B cell (primary cell): Measurements from ENCODE around the gene ZNF532. TPM values are rescaled to one million over a fixed set of nuclear protein-coding genes. Genes with fewer than 3 reads are reported as not detected.
A peak's percentile ranks its signal among the peaks of the same experiment; 100 is the strongest.

Source experiments
- ATAC-seq: fragments of 200-7000 bp; cut with Tn5 transposase; one replicate; pipeline ENCODE4 v1.10.0; 2021; ENCODE audit warnings: low read depth, mild to moderate bottlenecking, moderate number of reproducible peaks, moderate library complexity
- CTCF ChIA-PET: fragments of 350-600 bp; sonication (Branson Sonifier 250); formaldehyde crosslinking; loops from one replicate; lab custom pipeline; 2021; ENCODE audit warnings: antibody characterized with exemption, inconsistent platforms; lab: Charles Lee
- POLR2A ChIA-PET: fragments of 350-600 bp; sonication (Branson Sonifier 250); formaldehyde crosslinking; loops from one replicate; lab custom pipeline; 2021; ENCODE audit warnings: antibody characterized with exemption; lab: Charles Lee
- DNase-seq: peaks from one replicate; pipeline ENCODE4 v3.0.0; 2013
- H2AFZ ChIP-seq: 2 replicates; pipeline ENCODE4 v1.6.1; 2012; ENCODE audit warnings: mild to moderate bottlenecking, low read depth, low read length; ENCODE audit not compliant: insufficient read depth, poor library complexity, severe bottlenecking
- H3K27ac ChIP-seq, 2 donors: 1 replicate in 1 of 2; 2 replicates in 1 of 2; pipeline ENCODE4 v1.5.1; 2012 to 2013; ENCODE audit warnings: low read length in 2 of 2, mild to moderate bottlenecking in 2 of 2, moderate library complexity in 1 of 2
- H3K27me3 ChIP-seq, 4 experiments: fragments of 200-600 bp in 1 of 4; sonication (generic) in 1 of 4; replicated peaks in 1 of 4; 1 replicate in 2 of 4; 2 replicates in 2 of 4; pipeline versions ENCODE4 v1.6.1 to v1.7.0; 2013 to 2016; ENCODE audit warnings: low read length in 3 of 4, mild to moderate bottlenecking in 2 of 4, mixed read lengths in 1 of 4, moderate library complexity in 1 of 4; ENCODE audit not compliant: insufficient read depth in 4 of 4, control insufficient read depth in 3 of 4; ENCODE audit errors: control extremely low read depth in 1 of 4
- H3K36me3 ChIP-seq, 2 experiments: replicated peaks in 1 of 2; 1 replicate in 1 of 2; 2 replicates in 1 of 2; pipeline versions ENCODE4 v1.6.1 to v1.7.1; 2013; ENCODE audit warnings: low read length in 1 of 2; ENCODE audit not compliant: insufficient read depth in 2 of 2, control insufficient read depth in 1 of 2; ENCODE audit errors: control extremely low read depth in 1 of 2, extremely low read depth in 1 of 2
- H3K4me1 ChIP-seq, 2 donors: fragments of 200-600 bp in 1 of 2; sonication (generic) in 1 of 2; 1 replicate in 1 of 2; 2 replicates in 1 of 2; pipeline versions ENCODE4 v1.5.1 to v1.6.1; 2013 to 2017; ENCODE audit warnings: low read length in 2 of 2; ENCODE audit not compliant: control insufficient read depth in 2 of 2, insufficient read depth in 2 of 2
- H3K4me2 ChIP-seq: replicated peaks from 2 replicates; pipeline ENCODE3; 2012; ENCODE audit warnings: mild to moderate bottlenecking, low read depth, low read length; ENCODE audit not compliant: poor library complexity, severe bottlenecking
- H3K4me3 ChIP-seq, 5 experiments: fragments of 200-600 bp in 1 of 5; sonication (generic) in 1 of 5; 1 replicate in 3 of 5; 2 replicates in 2 of 5; pipeline versions ENCODE4 v1.5.1 to v1.7.0; 2011 to 2016; ENCODE audit warnings: low read length in 4 of 5, mild to moderate bottlenecking in 4 of 5, low read depth in 2 of 5, control low read depth in 1 of 5, moderate library complexity in 1 of 5; ENCODE audit not compliant: insufficient read depth in 1 of 5; ENCODE audit errors: control extremely low read depth in 1 of 5, extremely low read depth in 1 of 5
- H3K79me2 ChIP-seq: fragments of 200-600 bp; sonication (generic); one replicate; pipeline ENCODE4 v1.6.0; 2016; ENCODE audit warnings: low read length; ENCODE audit not compliant: control insufficient read depth, insufficient read depth
- H3K9ac ChIP-seq: fragments of 200-600 bp; sonication (generic); 2 replicates; pipeline ENCODE4 v1.6.1; 2017; ENCODE audit warnings: mild to moderate bottlenecking, low read length, moderate library complexity
- H3K9me3 ChIP-seq, 3 donors: one replicate each; pipeline versions ENCODE4 v1.6.1 to v1.7.1; 2013; ENCODE audit warnings: low read length in 2 of 3; ENCODE audit not compliant: control insufficient read depth in 2 of 3, insufficient read depth in 1 of 3; ENCODE audit errors: control extremely low read depth in 1 of 3
- H4K20me1 ChIP-seq: 2 replicates; pipeline ENCODE4 v1.6.0; 2012; ENCODE audit warnings: mild to moderate bottlenecking, low read length; ENCODE audit not compliant: insufficient read depth, control insufficient read depth, poor library complexity, severe bottlenecking
- H3K27ac Mint-ChIP-seq: one replicate; pipeline ENCODE4 v1.8.0; 2021; ENCODE audit warnings: mixed read lengths
- H3K27me3 Mint-ChIP-seq: one replicate; pipeline ENCODE4 v1.8.0; 2021; ENCODE audit warnings: mixed read lengths
- H3K4me1 Mint-ChIP-seq: one replicate; pipeline ENCODE4 v1.8.0; 2021; ENCODE audit warnings: mixed read lengths
- H3K4me3 Mint-ChIP-seq: one replicate; pipeline ENCODE4 v1.8.0; 2021; ENCODE audit warnings: mixed read lengths
- H3K9me3 Mint-ChIP-seq: one replicate; pipeline ENCODE4 v1.8.0; 2022; ENCODE audit warnings: mixed read lengths; ENCODE audit not compliant: insufficient read depth
- CTCF ChIP-seq: fragments of 200-600 bp; IDR thresholded peaks from one replicate; pipeline ENCODE4 v1.8.0; 2022; ENCODE audit warnings: antibody characterized with exemption, mild to moderate bottlenecking
- EZH2 ChIP-seq: IDR thresholded peaks from 2 replicates; pipeline ENCODE4 v1.6.1; 2012; ENCODE audit warnings: borderline replicate concordance, low read depth, mild to moderate bottlenecking, moderate library complexity, low read length; ENCODE audit not compliant: insufficient read depth, poor library complexity, severe bottlenecking
- WGBS: methylation state at CpG from one replicate; pipeline ENCODE4 v1.1.5; 2013; ENCODE audit warnings: missing lambda C conversion rate; ENCODE audit not compliant: insufficient coverage; 5-methylcytosine and 5-hydroxymethylcytosine counted together
- intact Hi-C: fragments of 100-400 bp; cut with micrococcal nuclease; formaldehyde crosslinking; loops from one replicate; pipeline ENCODE4 v1.10.0; 2022
- polyA plus RNA-seq: library from polyadenylated mRNA; depleted of rRNA; stranded (reverse); fragments of >200 nt; gene quantifications from 2 replicates; pipeline ENCODE4 v1.2.3, GENCODE V29; 2012
- total RNA-seq, 2 donors: library from RNA; stranded (reverse); fragments of 120-200 nt in 1 of 2; gene quantifications; 1 replicate in 1 of 2; 2 replicates in 1 of 2; pipeline versions ENCODE4 v1.2.3 to v1.2.4, GENCODE V29; 2013 to 2022

The ZNF532 gene
- total and polyA plus RNA-seq, 2 donors (not counting 1 experiment from before 2014, with no cell fraction given) = 58.2 to 104 TPM

DNA sequence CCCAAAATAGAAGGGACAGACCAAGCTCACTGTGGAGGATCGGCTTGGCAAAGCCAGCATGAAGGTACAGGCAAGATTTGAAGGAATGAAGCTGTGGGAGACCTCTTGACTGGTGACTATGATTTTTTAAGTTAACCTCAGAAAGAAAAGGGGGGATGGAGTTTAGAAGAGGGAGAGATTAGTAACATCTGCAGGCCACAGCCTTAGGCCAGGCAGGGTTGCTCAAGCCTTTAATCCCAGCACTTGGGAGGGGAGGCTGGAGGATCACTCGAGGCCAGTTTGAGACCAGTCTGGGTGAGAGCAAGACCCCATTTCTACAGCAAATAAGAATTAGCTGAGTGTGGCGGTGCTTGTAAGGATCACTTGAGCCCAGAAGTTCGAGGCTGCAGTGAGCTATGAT lies 46.6 kb downstream of the ZNF532 start:
- Histone ChIP-seq H3K4me1 (peaks cover 34 to 57% of the 10 kb centered on the region in 2 donors), H3K4me2 (peak overlapping the region; percentile 7), H3K36me3 (peaks cover 0 to 10% of the 10 kb centered on the region in 2 experiments), H3K9me3 (no peaks in the 10 kb centered on the region), H3K4me3 (no peak overlapping the region), H3K27me3 (no peaks in the 10 kb centered on the region), H2AFZ (no peak overlapping the region), H3K27ac (peak overlapping the region; percentile 8 to 89), H3K79me2 (peaks cover 87% of the 10 kb centered on the region), H3K9ac (no peak overlapping the region), H4K20me1 (no peaks in the 10 kb centered on the region)
- Mint-ChIP-seq H3K27ac (peak overlapping the region; percentile 83), H3K4me1 (peaks cover 73% of the 10 kb centered on the region), H3K4me3 (no peak overlapping the region), H3K27me3 (no peaks in the 10 kb centered on the region), H3K9me3 (no peaks in the 10 kb centered on the region)
- intact Hi-C loops = loop anchor here (5.0 kb wide), 1 partner anchor 36 kb away; no protein-coding TSS in a partner anchor
- WGBS = 90% methylated on average over 3 of the region's 4 CpGs
- TF ChIP-seq CTCF (no peak), EZH2 (no peak)
- ChIA-PET CTCF (interaction anchor here (0.6 to 2.2 kb wide), 2 partner anchors 15 to 57 kb away, joined by 4 to 8 read pairs; no protein-coding TSS in a partner anchor), POLR2A (no interaction called here)
- ATAC-seq (no peak), DNase-seq (no peak)

DNA sequence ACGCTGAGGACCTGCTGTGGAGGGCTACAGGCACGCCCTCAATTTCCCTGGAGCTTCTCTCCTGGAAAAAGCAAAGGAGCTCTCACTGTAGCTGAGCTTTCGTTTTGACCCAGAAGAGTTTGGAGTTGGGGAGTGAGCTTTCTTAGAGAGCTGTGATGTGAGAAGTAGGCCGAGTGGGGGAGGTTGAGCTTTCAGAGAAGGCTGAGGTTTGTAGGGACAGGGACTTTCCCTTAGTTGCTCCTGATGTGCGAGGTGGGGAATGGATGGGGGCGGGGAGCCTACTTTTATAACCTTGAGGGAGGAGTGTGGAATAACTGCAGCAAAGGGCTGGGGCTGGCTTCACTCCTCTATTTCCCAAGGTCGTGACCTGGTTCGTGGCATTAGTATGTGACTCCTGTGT lies 47.1 kb downstream of the ZNF532 start:
- no peak for DNase-seq
- intact Hi-C loops = loop anchor here (2.0 to 5.0 kb wide), 2 partner anchors 15 to 36 kb away; no protein-coding TSS in a partner anchor
- WGBS = 76% methylated on average over 4 of the region's 8 CpGs
- Histone ChIP-seq H3K79me2 (peaks cover 85% of the 10 kb centered on the region), H3K9me3 (no peaks in the 10 kb centered on the region), H2AFZ (no peak overlapping the region), H3K4me3 (no peak overlapping the region), H4K20me1 (no peaks in the 10 kb centered on the region), H3K27me3 (no peaks in the 10 kb centered on the region), H3K36me3 (peaks cover 0 to 14% of the 10 kb centered on the region in 2 experiments), H3K9ac (no peak overlapping the region), H3K27ac (peak overlapping the region in 1 of 2 donors; percentile 89), H3K4me2 (peak overlapping the region; percentile 7), H3K4me1 (peaks cover 34 to 52% of the 10 kb centered on the region in 2 donors)
- Mint-ChIP-seq H3K4me3 (peak overlapping the region; percentile 9), H3K27ac (peak overlapping the region; percentile 83), H3K27me3 (no peaks in the 10 kb centered on the region), H3K9me3 (no peaks in the 10 kb centered on the region), H3K4me1 (peaks cover 68% of the 10 kb centered on the region)
- ChIA-PET CTCF (interaction anchor here (2.2 kb wide), 1 partner anchor 16 kb away, joined by 8 read pairs; no protein-coding TSS in a partner anchor), POLR2A (no interaction called here)
- no peak for ATAC-seq
- no peak for TF ChIP-seq CTCF
- TF ChIP-seq EZH2 = no peak
